H1 (cell line): Measurements from ENCODE around the gene SLC25A21. TPM values are rescaled to one million over a fixed set of nuclear protein-coding genes. Genes with fewer than 3 reads are reported as not detected.

ENCODE experiments used
- CTCF ChIA-PET: fragments of 300-600 bp; sonication (Branson Sonifier 250); formaldehyde crosslinking; loops from one replicate; lab custom pipeline; 2021; ENCODE audit not compliant: partially characterized antibody; lab: Charles Lee
- POLR2A ChIA-PET: fragments of 300-600 bp; sonication (Branson Sonifier 250); formaldehyde crosslinking; loops from one replicate; lab custom pipeline; 2021; ENCODE audit warnings: inconsistent platforms; ENCODE audit not compliant: partially characterized antibody; lab: Charles Lee
- DNase-seq, 2 experiments: peaks; one replicate each; pipeline versions ENCODE4 v3.0.0 to v3.0.0-alpha.2; 2010 to 2022; ENCODE audit warnings: low spot score in 2 of 2, low read depth in 1 of 2, mixed read lengths in 1 of 2
- FAIRE-seq: peaks from 2 replicates; lab custom pipeline; 2011; peaks lifted over from hg19 to GRCh38; lab: Jason Lieb, UNC
- H2AFZ ChIP-seq: 2 replicates; pipeline ENCODE4 v1.8.1; 2012; ENCODE audit warnings: low read length, inconsistent platforms
- H2AK5ac ChIP-seq: 2 replicates; pipeline ENCODE4 v1.6.1; 2013; ENCODE audit warnings: low read depth, low read length
- H2BK120ac ChIP-seq: replicated peaks from 2 replicates; pipeline ENCODE3; 2013; ENCODE audit warnings: low read depth, low read length, inconsistent platforms
- H2BK12ac ChIP-seq: 2 replicates; pipeline ENCODE4 v1.6.1; 2013; ENCODE audit warnings: low read depth, low read length
- H2BK15ac ChIP-seq: 2 replicates; pipeline ENCODE4 v1.6.1; 2013; ENCODE audit warnings: low read length
- H2BK20ac ChIP-seq: 2 replicates; pipeline ENCODE4 v1.6.1; 2013; ENCODE audit warnings: low read length
- H2BK5ac ChIP-seq: 2 replicates; pipeline ENCODE4 v1.6.1; 2013; ENCODE audit warnings: low read depth, low read length
- H3K14ac ChIP-seq: 2 replicates; pipeline ENCODE4 v1.6.1; 2013; ENCODE audit warnings: inconsistent platforms; ENCODE audit not compliant: insufficient read length
- H3K18ac ChIP-seq: 2 replicates; pipeline ENCODE4 v1.6.1; 2013; ENCODE audit warnings: low read length; ENCODE audit errors: extremely low read depth
- H3K23ac ChIP-seq: 2 replicates; pipeline ENCODE4 v1.6.1; 2013; ENCODE audit warnings: inconsistent platforms; ENCODE audit not compliant: insufficient read length
- H3K23me2 ChIP-seq: 2 replicates; pipeline ENCODE4 v1.6.1; 2013; ENCODE audit warnings: low read depth, low read length
- H3K27ac ChIP-seq: 2 replicates; pipeline ENCODE4 v1.6.1; 2011; ENCODE audit warnings: low read depth, low read length, inconsistent platforms
- H3K27me3 ChIP-seq, 4 experiments: replicated peaks in 1 of 4; 1 replicate in 1 of 4; 2 replicates in 3 of 4; pipeline versions ENCODE4 v1.6.1 to v1.8.1; 2011 to 2013; ENCODE audit warnings: low read length in 3 of 4, mild to moderate bottlenecking in 3 of 4, inconsistent platforms in 2 of 4, mixed read lengths in 2 of 4, moderate library complexity in 1 of 4; ENCODE audit not compliant: control insufficient read depth in 3 of 4, insufficient read depth in 3 of 4; ENCODE audit errors: extremely low read depth in 1 of 4
- H3K36me3 ChIP-seq, 4 experiments: 2 replicates each; pipeline versions ENCODE4 v1.6.1 to v1.8.1; 2011 to 2013; ENCODE audit warnings: mild to moderate bottlenecking in 4 of 4, low read length in 3 of 4, moderate library complexity in 2 of 4, control low read depth in 1 of 4, inconsistent platforms in 1 of 4; ENCODE audit not compliant: insufficient read depth in 4 of 4, control insufficient read depth in 2 of 4
- H3K4ac ChIP-seq: replicated peaks from 2 replicates; pipeline ENCODE3; 2013; ENCODE audit warnings: low read length, low read depth, mixed read lengths, inconsistent platforms; ENCODE audit not compliant: insufficient read length
- H3K4me1 ChIP-seq, 4 experiments: replicated peaks in 1 of 4; 1 replicate in 1 of 4; 2 replicates in 3 of 4; pipeline versions ENCODE4 v1.6.1 to v1.8.1; 2011 to 2013; ENCODE audit warnings: low read length in 3 of 4, inconsistent platforms in 2 of 4, mixed read lengths in 1 of 4; ENCODE audit not compliant: insufficient read depth in 4 of 4, control insufficient read depth in 3 of 4
- H3K4me2 ChIP-seq, 2 experiments: 2 replicates each; pipeline versions ENCODE4 v1.6.1 to v1.8.1; 2011 to 2013; ENCODE audit warnings: low read depth in 2 of 2, low read length in 2 of 2, control low read depth in 1 of 2, inconsistent platforms in 1 of 2, mild to moderate bottlenecking in 1 of 2; ENCODE audit not compliant: insufficient read depth in 1 of 2
- H3K4me3 ChIP-seq, 4 experiments: fragments of 200-600, 300-600 bp in 1 of 4; sonication (generic), shearing (Covaris generic), sonication (Bioruptor Twin) in 1 of 4; 2 replicates each; pipeline versions ENCODE4 v1.5.1 to v1.8.1; 2011 to 2016; ENCODE audit warnings: low read length in 4 of 4, low read depth in 3 of 4, control low read depth in 2 of 4, inconsistent platforms in 2 of 4, mild to moderate bottlenecking in 2 of 4, mixed read lengths in 1 of 4, moderate library complexity in 1 of 4; ENCODE audit not compliant: insufficient read depth in 2 of 4; ENCODE audit errors: extremely low read depth in 1 of 4
- H3K56ac ChIP-seq: replicated peaks from 2 replicates; pipeline ENCODE3; 2013; ENCODE audit warnings: low read depth, mild to moderate bottlenecking, mixed read lengths, low read length, inconsistent platforms; ENCODE audit not compliant: insufficient read length
- H3K79me1 ChIP-seq: 2 replicates; pipeline ENCODE4 v1.6.1; 2013; ENCODE audit warnings: low read depth, low read length, control low read depth
- H3K79me2 ChIP-seq, 2 experiments: 2 replicates each; pipeline versions ENCODE4 v1.6.1 to v1.8.1; 2012 to 2013; ENCODE audit warnings: low read length in 2 of 2, mild to moderate bottlenecking in 2 of 2, inconsistent platforms in 1 of 2; ENCODE audit not compliant: insufficient read depth in 2 of 2, control insufficient read depth in 1 of 2
- H3K9ac ChIP-seq, 4 experiments: replicated peaks in 1 of 4; 1 replicate in 1 of 4; 2 replicates in 3 of 4; pipeline versions ENCODE4 v1.6.1 to v1.8.1; 2011 to 2013; ENCODE audit warnings: low read depth in 3 of 4, low read length in 3 of 4, control low read depth in 2 of 4, mild to moderate bottlenecking in 2 of 4, moderate library complexity in 2 of 4, inconsistent platforms in 1 of 4; ENCODE audit errors: extremely low read depth in 1 of 4
- H3K9me3 ChIP-seq, 2 experiments: 2 replicates each; pipeline versions ENCODE4 v1.6.1 to v1.8.1; 2012 to 2013; ENCODE audit warnings: mild to moderate bottlenecking in 2 of 2, moderate library complexity in 2 of 2, control low read depth in 1 of 2, inconsistent platforms in 1 of 2, low read depth in 1 of 2, low read length in 1 of 2, mixed read lengths in 1 of 2; ENCODE audit not compliant: insufficient read depth in 2 of 2
- H4K20me1 ChIP-seq, 2 experiments: replicated peaks in 1 of 2; 2 replicates each; pipeline versions ENCODE3 to v1.8.1; 2011 to 2013; ENCODE audit warnings: inconsistent platforms in 2 of 2, low read length in 2 of 2, mild to moderate bottlenecking in 1 of 2; ENCODE audit not compliant: insufficient read depth in 2 of 2, control insufficient read depth in 1 of 2
- H4K5ac ChIP-seq: 2 replicates; pipeline ENCODE4 v1.6.1; 2013; ENCODE audit warnings: low read length, low read depth, mixed read lengths, inconsistent platforms; ENCODE audit not compliant: insufficient read length
- H4K8ac ChIP-seq: 2 replicates; pipeline ENCODE4 v1.8.0; 2013; ENCODE audit warnings: mild to moderate bottlenecking, moderate library complexity, low read length, inconsistent platforms; ENCODE audit not compliant: insufficient read depth; ENCODE audit errors: extremely low read depth
- H4K91ac ChIP-seq: replicated peaks from 2 replicates; pipeline ENCODE3; 2013; ENCODE audit warnings: low read length, mixed read lengths, inconsistent platforms; ENCODE audit not compliant: insufficient read length
- BACH1 ChIP-seq: IDR thresholded peaks from 2 replicates; pipeline ENCODE4 v1.6.1; 2012; ENCODE audit warnings: low read length, improper control_type of control experiment
- BRCA1 ChIP-seq: IDR thresholded peaks from 2 replicates; pipeline ENCODE4 v1.6.1; 2012; ENCODE audit warnings: low read depth, low read length, improper control_type of control experiment
- CBX5 ChIP-seq: fragments of 300-800, 300-1000 bp; sonication (generic); IDR thresholded peaks from 2 replicates; pipeline ENCODE4 v1.7.1; 2016; ENCODE audit warnings: antibody characterized with exemption, low read length, low read depth
- CTBP2 ChIP-seq: IDR thresholded peaks from 2 replicates; pipeline ENCODE4 v1.7.0; 2011; ENCODE audit warnings: borderline replicate concordance, mild to moderate bottlenecking, moderate library complexity, mixed read lengths, low read length; ENCODE audit not compliant: insufficient read depth, insufficient read length
- E2F6 ChIP-seq: IDR thresholded peaks from 2 replicates; pipeline ENCODE4 v1.6.1; 2012; ENCODE audit warnings: inconsistent platforms
- EP300 ChIP-seq, 2 experiments: IDR thresholded peaks; 1 replicate in 1 of 2; 2 replicates in 1 of 2; pipeline ENCODE4 v1.6.1; 2011 to 2012; ENCODE audit warnings: low read depth in 2 of 2, low read length in 2 of 2, mild to moderate bottlenecking in 2 of 2, borderline replicate concordance in 1 of 2, inconsistent platforms in 1 of 2, moderate library complexity in 1 of 2
- FOSL1 ChIP-seq: IDR thresholded peaks from 2 replicates; pipeline ENCODE4 v1.6.1; 2011; ENCODE audit warnings: mild to moderate bottlenecking, low read depth, low read length, moderate library complexity; ENCODE audit not compliant: insufficient read depth
- GTF2F1 ChIP-seq: IDR thresholded peaks from 2 replicates; pipeline ENCODE4 v1.6.1; 2012; ENCODE audit warnings: low read depth, low read length, improper control_type of control experiment, borderline replicate concordance
- KDM1A ChIP-seq: fragments of 200-600, 300-600 bp; sonication (generic); IDR thresholded peaks from 2 replicates; pipeline ENCODE4 v1.7.1; 2016; ENCODE audit warnings: mild to moderate bottlenecking, low read length, borderline replicate concordance
- MAX ChIP-seq: IDR thresholded peaks from 2 replicates; pipeline ENCODE4 v1.6.1; 2012; ENCODE audit warnings: inconsistent platforms
- NANOG ChIP-seq: IDR thresholded peaks from 2 replicates; pipeline ENCODE4 v1.6.1; 2011; ENCODE audit warnings: low read length, low read depth, mild to moderate bottlenecking, inconsistent platforms; ENCODE audit not compliant: insufficient read depth, poor library complexity, severe bottlenecking
- SP4 ChIP-seq: IDR thresholded peaks from 2 replicates; pipeline ENCODE4 v1.6.1; 2012; ENCODE audit warnings: low read length, inconsistent platforms
- WGBS, 2 experiments: shearing (Covaris generic) in 1 of 2; methylation state at CpG; one replicate each; pipeline versions ENCODE4 v1.1.6 to v1.1.7; 2013 to 2015; ENCODE audit warnings: low lambda C conversion rate in 2 of 2, mixed read lengths in 2 of 2, inconsistent platforms in 1 of 2, low coverage in 1 of 2, missing lambda C conversion rate in 1 of 2; ENCODE audit not compliant: insufficient replicate concordance in 2 of 2, insufficient coverage in 1 of 2, insufficient read length in 1 of 2; ENCODE audit errors: extremely low coverage in 1 of 2, missing lambda C conversion rate in 1 of 2; 5-methylcytosine and 5-hydroxymethylcytosine counted together
- polyA plus RNA-seq, 7 experiments: library from polyadenylated mRNA; depleted of rRNA in 3 of 7; stranded (reverse) in 5 of 7; unstranded in 2 of 7; fragments of >200 nt in 5 of 7; fragments of 200-250 nt in 2 of 7; gene quantifications; 1 replicate in 5 of 7; 2 replicates in 1 of 7; 4 replicates in 1 of 7; pipeline versions ENCODE4 v1.2.1 to v1.2.3, GENCODE V29; 2011 to 2013; ENCODE audit warnings: missing spikeins in 2 of 7, mixed read lengths in 2 of 7
- total RNA-seq: library from RNA; stranded (reverse); fragmentation: NEBNext Ultra II Directional; extraction: Animal tissue kit (Norgen Biotek cat#: 25700); gene quantifications from 2 replicates; pipeline ENCODE4 v1.2.1, GENCODE V29; 2021

The SLC25A21 gene
- total and polyA plus RNA-seq, 2 of the 8 experiments (the other 6 are each of a cell fraction or from before 2014, with no cell fraction given) = 6.9 to 15.7 TPM

- H3K79me1 ChIP-seq = no peaks in the 10 kb centered on the region
- FAIRE-seq (no peak), DNase-seq (no peak)
- H2AK5ac ChIP-seq = no peak overlapping the region
- H2BK12ac ChIP-seq = no peak overlapping the region
- H3K4me3 ChIP-seq = no peak overlapping the region
- POLR2A ChIA-PET = no interaction called here
- H2AFZ ChIP-seq = no peak overlapping the region
- H4K20me1 ChIP-seq = peaks cover 0 to 2% of the 10 kb centered on the region in 2 experiments
- H3K79me2 ChIP-seq = no peaks in the 10 kb centered on the region
- no peak overlapping the region for H3K23ac ChIP-seq
- no peak overlapping the region for H3K27ac ChIP-seq
- no peak overlapping the region for H2BK15ac ChIP-seq
- no peak overlapping the region for H3K4ac ChIP-seq
- no peak overlapping the region for H4K91ac ChIP-seq
- H3K23me2 ChIP-seq = no peaks in the 10 kb centered on the region
- no peaks in the 10 kb centered on the region for H3K9me3 ChIP-seq
- H3K56ac ChIP-seq = no peak overlapping the region
- H3K9ac ChIP-seq = no peak overlapping the region
- H2BK120ac ChIP-seq = no peak overlapping the region
- H2BK5ac ChIP-seq = no peak overlapping the region
- CTCF ChIA-PET = no interaction called here
- TF ChIP-seq SP4 (no peak), KDM1A (no peak), FOSL1 (no peak), CBX5 (no peak), CTBP2 (no peak), EP300 (IDR thresholded peaks at IDR 0.05; ENCODE audit: borderline replicate concordance in 1 of 2, low read depth in 2 of 2, low read length in 2 of 2) (no peak), MAX (no peak), NANOG (no peak), GTF2F1 (no peak), BACH1 (no peak), BRCA1 (no peak), E2F6 (no peak)
- no peak overlapping the region for H4K8ac ChIP-seq
- H3K4me1 ChIP-seq = no peaks in the 10 kb centered on the region
- no peaks in the 10 kb centered on the region for H3K36me3 ChIP-seq
- no peaks in the 10 kb centered on the region for H3K27me3 ChIP-seq
- no peak overlapping the region for H3K18ac ChIP-seq
- no peak overlapping the region for H3K4me2 ChIP-seq
- no peak overlapping the region for H4K5ac ChIP-seq
- H3K14ac ChIP-seq = no peak overlapping the region
- 81% methylated on average over 3 of the region's 3 CpGs; no CpG with 5 or more reads in 1 of the 2 experiments for WGBS, 2 experiments
- H2BK20ac ChIP-seq = no peak overlapping the region
Observed at GRCh38 chr14:36910578-36910977, 261.8 kb downstream of the SLC25A21 start.
